Endothelial cell (in vitro differentiated cells): Measurements from ENCODE around the gene TMEM43. TPM values are rescaled to one million over a fixed set of nuclear protein-coding genes. Genes with fewer than 3 reads are reported as not detected.
A peak's percentile ranks its signal among the peaks of the same experiment; 100 is the strongest.
"Not testable (repeated sequence)": the region's sequence is repeated elsewhere in the genome, so short reads cannot be mapped to it uniquely, and the experiment has no call there.

Experiments used
- DNase-seq: peaks from one replicate; pipeline ENCODE4 v3.0.0; 2021; ENCODE audit warnings: low spot score
- H3K27ac Mint-ChIP-seq: one replicate; pipeline ENCODE4 v1.8.0; 2021; ENCODE audit warnings: mixed read lengths, inconsistent platforms; ENCODE audit not compliant: unreplicated experiment
- H3K27me3 Mint-ChIP-seq: one replicate; pipeline ENCODE4 v1.8.0; 2021; ENCODE audit warnings: mild to moderate bottlenecking, moderate library complexity, mixed read lengths, inconsistent platforms; ENCODE audit not compliant: unreplicated experiment
- H3K36me3 Mint-ChIP-seq: one replicate; pipeline ENCODE4 v1.8.0; 2021; ENCODE audit warnings: mild to moderate bottlenecking, low read depth, mixed read lengths, inconsistent platforms; ENCODE audit not compliant: unreplicated experiment
- H3K4me1 Mint-ChIP-seq: one replicate; pipeline ENCODE4 v1.8.0; 2021; ENCODE audit warnings: mild to moderate bottlenecking, mixed read lengths, inconsistent platforms; ENCODE audit not compliant: unreplicated experiment
- H3K4me3 Mint-ChIP-seq: one replicate; pipeline ENCODE4 v1.8.0; 2021; ENCODE audit warnings: mild to moderate bottlenecking, mixed read lengths, inconsistent platforms; ENCODE audit not compliant: unreplicated experiment
- H3K9me3 Mint-ChIP-seq: one replicate; pipeline ENCODE4 v1.8.0; 2021; ENCODE audit warnings: mixed read lengths, inconsistent platforms; ENCODE audit not compliant: unreplicated experiment
- CTCF ChIP-seq: fragments of 200-600 bp; sonication (generic); IDR thresholded peaks from one replicate; pipeline ENCODE4 v1.5.0; 2021; ENCODE audit warnings: antibody characterized with exemption; ENCODE audit not compliant: unreplicated experiment
- long read RNA-seq: library from polyadenylated mRNA; unstranded; transcript quantifications from one replicate; pipeline ENCODE4 v2.0.0, GENCODE V29; 2020; ENCODE audit not compliant: unreplicated experiment
- total RNA-seq: library from RNA; stranded (reverse); fragmentation: NEBNext Ultra II Directional; extraction: Animal tissue kit (Norgen Biotek cat#: 25700); gene quantifications from one replicate; pipeline ENCODE4 v1.2.1, GENCODE V29; 2021; ENCODE audit not compliant: unreplicated experiment

The TMEM43 gene
- total RNA-seq = 31.9 TPM
- long read RNA-seq, transcript TMEM43-201 (12 exons, 3,341 nt) = major isoform, 19 of 24 reads
- long read RNA-seq, partial matches to known transcripts = 3 of 24 reads
- long read RNA-seq, other reads (novel, unspliced or antisense) = 2 of 24 reads

GRCh38 chr3:14124615-14125192 lies at the start of gene TMEM43, which contains the start of gene CHCHD4:
Gene TMEM43, plus strand, starts transcription at chr3:14125052. Its CDS starts 142 bp downstream, at chr3:14125194.
Gene CHCHD4, minus strand, starts transcription at chr3:14124870. Its CDS starts 194 bp downstream, at chr3:14124676.
- peaks cover 34% of the 10 kb centered on the region for H3K36me3 Mint-ChIP-seq
- peaks cover 13% of the 10 kb centered on the region for H3K27me3 Mint-ChIP-seq
- peaks cover 39% of the 10 kb centered on the region for H3K4me1 Mint-ChIP-seq
- TF ChIP-seq CTCF = no peak
- DNase-seq = peak; percentile 97
- H3K9me3 Mint-ChIP-seq = no peaks in the 10 kb centered on the region
- peak within 1 kb of the TSS; percentile 99 for H3K4me3 Mint-ChIP-seq
- peak within 1 kb of the TSS; percentile 87 for H3K27ac Mint-ChIP-seq

GRCh38 chr3:14075233-14075632 lies 49.6 kb upstream of the TMEM43 start:
- not testable (repeated sequence) for DNase-seq, H3K4me1 Mint-ChIP-seq, H3K36me3 Mint-ChIP-seq, H3K27me3 Mint-ChIP-seq, H3K9me3 Mint-ChIP-seq, H3K27ac Mint-ChIP-seq, H3K4me3 Mint-ChIP-seq

- DNase-seq = no peak
- peaks cover 2% of the 10 kb centered on the region for H3K9me3 Mint-ChIP-seq
- H3K27ac Mint-ChIP-seq = no peak overlapping the region
- no peaks in the 10 kb centered on the region for H3K4me1 Mint-ChIP-seq
- no peaks in the 10 kb centered on the region for H3K36me3 Mint-ChIP-seq
- no peaks in the 10 kb centered on the region for H3K27me3 Mint-ChIP-seq
- no peak overlapping the region for H3K4me3 Mint-ChIP-seq
- TF ChIP-seq CTCF = no peak
Observed at GRCh38 chr3:14077310-14077709, 47.5 kb upstream of the TMEM43 start.

GRCh38 chr3:14082108-14082657 lies 42.7 kb upstream of the TMEM43 start:
- H3K4me3 Mint-ChIP-seq = no peak overlapping the region
- H3K36me3 Mint-ChIP-seq = no peaks in the 10 kb centered on the region
- H3K27me3 Mint-ChIP-seq = no peaks in the 10 kb centered on the region
- no peak for DNase-seq
- TF ChIP-seq CTCF = no peak
- no peak overlapping the region for H3K27ac Mint-ChIP-seq
- H3K9me3 Mint-ChIP-seq = peaks cover 4% of the 10 kb centered on the region
- no peaks in the 10 kb centered on the region for H3K4me1 Mint-ChIP-seq

GRCh38 chr3:14087461-14087860 lies 37.4 kb upstream of the TMEM43 start:
- not testable (repeated sequence) for H3K36me3 Mint-ChIP-seq, H3K4me1 Mint-ChIP-seq, H3K27me3 Mint-ChIP-seq, DNase-seq, H3K9me3 Mint-ChIP-seq, H3K4me3 Mint-ChIP-seq, H3K27ac Mint-ChIP-seq

GRCh38 chr3:14091959-14092358 lies 32.9 kb upstream of the TMEM43 start:
- not testable (repeated sequence) for H3K9me3 Mint-ChIP-seq, H3K36me3 Mint-ChIP-seq, H3K27me3 Mint-ChIP-seq, H3K4me1 Mint-ChIP-seq, H3K4me3 Mint-ChIP-seq, H3K27ac Mint-ChIP-seq, DNase-seq
